ENCODE measurements around the gene KCNK5.

Gene KCNK5

DNA sequence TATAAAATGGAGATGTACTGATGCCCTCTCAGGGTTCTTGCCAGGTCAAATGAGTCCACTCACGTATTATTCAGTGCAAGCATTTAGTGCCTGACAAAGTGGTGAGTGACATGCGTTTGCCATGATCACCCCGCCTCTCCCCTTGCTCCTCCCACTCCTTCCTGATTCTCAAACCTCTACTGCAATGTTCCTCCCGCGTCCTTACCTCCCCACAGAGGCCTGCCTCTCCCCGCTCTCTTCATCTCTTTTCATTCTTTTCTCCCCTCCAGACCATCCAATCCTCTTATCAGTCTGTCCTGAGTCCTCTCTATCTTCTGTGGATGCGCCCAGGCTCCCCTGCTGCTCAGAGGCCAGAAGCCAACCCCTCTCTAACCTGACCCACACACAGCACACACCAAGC lies 40.7 kb downstream of the KCNK5 start:
- in situ Hi-C loops (cut with HindIII; ENCODE audit: low pct_ligation_motif_present, low pct_unique_long_range_greater_than_20kb, low sequenced_read_pairs): no loop called here
- DNase-seq: no peak

- in situ Hi-C loops (cut with HindIII; ENCODE audit: low pct_ligation_motif_present, low pct_unique_long_range_greater_than_20kb, low sequenced_read_pairs): no loop called here
- DNase-seq: no peak
Observed at GRCh38 chr6:39188098-39188450, 41.2 kb downstream of the KCNK5 start.

DNA sequence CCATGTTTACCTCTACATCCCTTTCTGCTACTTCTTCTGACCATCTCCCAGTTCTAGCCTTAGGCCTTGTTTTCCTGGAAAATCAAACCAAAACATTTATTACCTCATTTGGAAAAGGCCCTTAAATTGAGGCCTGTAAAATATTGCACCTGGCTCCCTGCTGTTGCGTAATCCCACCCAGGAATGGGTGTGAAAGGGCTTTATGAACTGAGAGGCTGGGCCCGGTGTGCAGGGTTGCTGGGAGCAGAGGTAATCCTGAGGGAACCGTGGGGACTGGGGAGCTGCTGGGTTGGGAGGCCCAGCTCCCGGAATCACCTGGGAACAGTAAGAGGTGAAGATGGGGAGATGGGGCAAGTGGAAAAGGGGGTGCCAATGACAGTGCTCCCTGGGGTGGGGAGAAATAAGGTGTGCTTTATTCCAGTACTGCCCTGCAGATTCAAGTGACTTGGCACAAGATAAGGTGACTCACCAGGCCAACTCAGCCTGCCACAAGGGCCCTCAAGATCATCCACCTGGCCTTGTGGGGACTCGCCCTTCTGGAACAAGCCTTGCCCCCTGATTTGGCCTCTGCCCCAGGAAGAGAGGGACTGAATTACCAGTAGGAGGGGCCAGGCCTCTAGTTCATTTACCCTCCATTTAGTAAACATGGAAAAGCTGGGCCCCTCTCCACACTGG lies 44.2 kb downstream of the KCNK5 start:
- in situ Hi-C loops (cut with HindIII; ENCODE audit: low pct_ligation_motif_present, low pct_unique_long_range_greater_than_20kb, low sequenced_read_pairs): no loop called here
- peak; percentile 7 for DNase-seq

DNA sequence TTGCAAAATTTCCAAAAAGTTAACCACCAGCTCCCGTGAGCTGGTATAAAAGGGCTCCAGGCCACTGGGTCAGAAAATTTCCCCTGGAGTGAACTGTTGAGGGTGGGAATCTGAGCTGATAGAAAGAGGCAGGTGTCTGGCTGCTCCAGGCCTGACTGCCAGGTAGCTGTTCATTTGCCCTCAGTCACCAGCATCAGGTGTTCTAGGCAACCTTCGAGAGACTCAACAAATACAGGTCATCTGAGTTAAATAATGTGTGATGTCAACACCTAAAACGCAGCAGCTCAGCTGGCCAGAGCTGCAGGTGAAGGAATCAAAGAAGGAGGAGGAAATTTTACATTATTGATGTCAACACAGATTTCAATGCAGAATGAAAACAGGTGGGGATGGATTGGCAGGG lies 46.7 kb downstream of the KCNK5 start:
- no peak for DNase-seq
- in situ Hi-C loops (cut with HindIII; ENCODE audit: low pct_ligation_motif_present, low pct_unique_long_range_greater_than_20kb, low sequenced_read_pairs): no loop called here

DNA sequence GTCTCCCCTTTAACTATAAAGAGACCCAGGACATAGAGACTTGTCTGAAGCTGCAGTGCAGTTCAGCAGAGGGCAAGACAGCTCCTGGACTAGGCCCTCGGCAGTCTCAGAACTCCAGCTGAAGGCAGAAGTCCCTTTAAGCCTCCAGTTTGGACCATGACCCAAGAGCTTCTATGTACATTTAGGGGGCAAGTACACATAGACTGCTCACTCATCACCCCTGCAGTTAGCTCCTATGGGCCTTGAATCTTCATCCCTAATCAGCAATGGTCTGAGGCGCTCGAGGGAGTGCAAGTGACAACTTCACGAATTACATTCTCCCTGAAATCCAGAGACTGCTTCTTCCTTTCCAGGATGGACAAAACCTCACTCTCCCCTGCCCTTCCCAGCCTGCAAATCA lies 47.4 kb downstream of the KCNK5 start:
- in situ Hi-C loops (cut with HindIII; ENCODE audit: low pct_ligation_motif_present, low pct_unique_long_range_greater_than_20kb, low sequenced_read_pairs): no loop called here

DNA sequence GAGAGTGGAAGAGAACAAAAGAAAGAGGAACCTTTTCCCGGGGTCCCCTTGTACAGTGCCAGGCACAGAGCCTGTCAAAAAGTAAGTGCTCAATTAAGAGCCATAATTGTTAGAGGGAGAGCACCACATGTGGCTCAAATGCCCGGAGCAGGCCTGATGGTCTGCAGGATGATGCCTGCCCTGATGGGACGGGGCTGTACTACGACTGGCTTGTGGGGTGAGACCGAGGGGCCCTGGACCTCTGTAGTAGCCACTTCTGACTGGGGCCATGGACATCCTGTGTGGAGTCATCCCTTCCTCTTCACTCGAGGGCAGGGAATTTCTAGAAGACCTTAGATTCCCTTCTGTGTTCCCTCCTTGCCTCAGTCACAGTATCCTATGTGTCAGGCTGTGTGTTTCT lies 47.9 kb downstream of the KCNK5 start:
- no peak for DNase-seq
- in situ Hi-C loops (cut with HindIII; ENCODE audit: low pct_ligation_motif_present, low pct_unique_long_range_greater_than_20kb, low sequenced_read_pairs): no loop called here

More for the DNA sequence above, 47.4 kb downstream of the KCNK5 start:
- DNase-seq: no peak

- in situ Hi-C loops (cut with HindIII; ENCODE audit: low pct_ligation_motif_present, low pct_unique_long_range_greater_than_20kb, low sequenced_read_pairs): no loop called here
Observed at GRCh38 chr6:39178804-39179203, 50.5 kb downstream of the KCNK5 start.

GRCh38 chr6:39178235-39178634 lies 51.0 kb downstream of the KCNK5 start:
- in situ Hi-C loops (cut with HindIII; ENCODE audit: low pct_ligation_motif_present, low pct_unique_long_range_greater_than_20kb, low sequenced_read_pairs): no loop called here
- DNase-seq: no peak

More at GRCh38 chr6:39178804-39179203, 50.5 kb downstream of the KCNK5 start:
- DNase-seq: no peak

DNA sequence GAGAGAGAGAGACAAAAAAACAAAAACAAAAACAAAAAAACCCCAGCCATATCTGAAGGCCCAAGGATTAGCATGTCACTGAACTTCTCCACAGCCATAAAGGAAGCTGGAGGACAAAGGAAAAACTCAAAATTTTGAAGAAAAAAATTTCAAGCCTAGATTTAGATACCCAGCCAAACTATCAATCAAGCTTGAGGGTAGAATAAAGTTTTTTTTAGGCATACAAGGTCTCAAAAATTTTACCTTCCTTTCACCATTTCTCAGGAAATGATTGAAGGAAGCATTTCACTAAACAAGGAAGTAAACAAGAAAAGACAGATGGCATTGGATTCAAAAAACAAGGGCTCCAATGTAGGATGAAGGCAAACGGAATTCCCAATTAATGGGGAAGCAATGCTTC lies 52.1 kb downstream of the KCNK5 start:
- no peak for DNase-seq
- in situ Hi-C loops (cut with HindIII; ENCODE audit: low pct_ligation_motif_present, low pct_unique_long_range_greater_than_20kb, low sequenced_read_pairs): no loop called here

DNA sequence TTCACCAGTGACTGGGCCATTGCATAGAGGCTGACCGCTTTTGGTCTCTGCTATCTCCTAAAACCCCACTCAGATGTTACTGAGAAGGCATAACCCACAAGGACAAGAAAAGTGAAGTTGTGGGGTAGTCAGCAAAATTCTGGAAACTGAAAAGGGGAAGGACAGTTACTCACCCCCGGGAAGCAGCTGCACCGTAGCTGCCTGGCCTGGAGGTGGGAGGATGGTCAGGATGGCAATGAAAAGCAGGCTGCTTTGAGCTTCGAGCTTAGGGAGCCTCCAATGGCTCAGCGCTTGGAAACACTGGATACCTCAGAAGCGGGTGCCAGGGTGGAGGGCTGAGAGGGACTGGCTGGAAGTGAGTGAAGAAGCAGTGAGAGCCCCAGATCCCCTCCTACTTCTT lies 56.0 kb downstream of the KCNK5 start:
- in situ Hi-C loops (cut with HindIII; ENCODE audit: low pct_ligation_motif_present, low pct_unique_long_range_greater_than_20kb, low sequenced_read_pairs): no loop called here
- no peak for DNase-seq

- no peak for DNase-seq
- in situ Hi-C loops (cut with HindIII; ENCODE audit: low pct_ligation_motif_present, low pct_unique_long_range_greater_than_20kb, low sequenced_read_pairs): no loop called here
Observed at GRCh38 chr6:39172377-39172757, 56.9 kb downstream of the KCNK5 start.

DNA sequence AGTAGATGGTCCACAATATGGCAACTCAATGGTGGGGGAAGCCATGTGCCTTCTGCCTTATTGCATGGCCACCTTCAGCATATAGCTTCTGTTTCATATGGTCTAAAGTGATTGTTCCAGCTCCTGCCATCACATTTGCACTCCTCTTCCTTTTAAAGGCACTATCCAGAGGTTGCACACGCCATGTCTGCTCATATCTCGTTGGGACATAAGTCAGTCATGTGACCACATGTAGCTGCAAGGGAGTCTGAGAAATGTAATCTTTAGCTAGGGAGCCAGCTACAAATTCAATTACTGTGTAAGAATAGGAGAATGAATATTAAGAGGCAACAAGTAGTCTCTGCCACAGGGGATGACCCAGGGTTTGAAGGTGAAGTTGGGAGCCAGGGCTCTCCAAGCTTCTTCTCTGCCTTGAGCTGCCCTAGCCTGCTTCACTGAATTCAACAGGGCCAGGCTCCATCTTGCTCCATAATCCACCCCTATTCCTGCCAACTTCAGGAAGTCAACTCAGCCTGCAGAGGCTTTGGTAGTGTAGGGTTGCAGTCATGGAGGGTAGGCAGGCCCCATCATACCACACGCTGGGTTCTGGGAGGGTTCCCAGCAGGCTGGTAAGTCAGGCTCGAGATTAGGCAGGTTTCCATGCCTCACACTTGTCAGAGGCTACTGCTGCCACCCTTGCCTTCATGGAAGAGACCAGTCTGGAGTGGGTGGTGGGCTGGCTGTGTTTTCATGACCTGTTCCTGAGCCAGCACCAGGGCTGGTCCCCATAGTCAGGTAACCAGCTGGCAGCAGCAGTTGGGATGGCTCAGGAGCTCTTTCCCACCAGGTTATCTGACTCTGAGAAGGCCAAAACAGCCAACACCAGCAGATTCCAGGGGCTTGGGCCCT lies 57.5 kb downstream of the KCNK5 start:
- DNase-seq: no peak
- in situ Hi-C loops (cut with HindIII; ENCODE audit: low pct_ligation_motif_present, low pct_unique_long_range_greater_than_20kb, low sequenced_read_pairs): no loop called here

- no peak for DNase-seq
Observed at GRCh38 chr6:39170860-39171259, 58.4 kb downstream of the KCNK5 start.

GRCh38 chr6:39170389-39170788 lies 58.9 kb downstream of the KCNK5 start:
- no peak for DNase-seq
- in situ Hi-C loops (cut with HindIII; ENCODE audit: low pct_ligation_motif_present, low pct_unique_long_range_greater_than_20kb, low sequenced_read_pairs): no loop called here

More at GRCh38 chr6:39170860-39171259, 58.4 kb downstream of the KCNK5 start:
- in situ Hi-C loops (cut with HindIII; ENCODE audit: low pct_ligation_motif_present, low pct_unique_long_range_greater_than_20kb, low sequenced_read_pairs): no loop called here

DNA sequence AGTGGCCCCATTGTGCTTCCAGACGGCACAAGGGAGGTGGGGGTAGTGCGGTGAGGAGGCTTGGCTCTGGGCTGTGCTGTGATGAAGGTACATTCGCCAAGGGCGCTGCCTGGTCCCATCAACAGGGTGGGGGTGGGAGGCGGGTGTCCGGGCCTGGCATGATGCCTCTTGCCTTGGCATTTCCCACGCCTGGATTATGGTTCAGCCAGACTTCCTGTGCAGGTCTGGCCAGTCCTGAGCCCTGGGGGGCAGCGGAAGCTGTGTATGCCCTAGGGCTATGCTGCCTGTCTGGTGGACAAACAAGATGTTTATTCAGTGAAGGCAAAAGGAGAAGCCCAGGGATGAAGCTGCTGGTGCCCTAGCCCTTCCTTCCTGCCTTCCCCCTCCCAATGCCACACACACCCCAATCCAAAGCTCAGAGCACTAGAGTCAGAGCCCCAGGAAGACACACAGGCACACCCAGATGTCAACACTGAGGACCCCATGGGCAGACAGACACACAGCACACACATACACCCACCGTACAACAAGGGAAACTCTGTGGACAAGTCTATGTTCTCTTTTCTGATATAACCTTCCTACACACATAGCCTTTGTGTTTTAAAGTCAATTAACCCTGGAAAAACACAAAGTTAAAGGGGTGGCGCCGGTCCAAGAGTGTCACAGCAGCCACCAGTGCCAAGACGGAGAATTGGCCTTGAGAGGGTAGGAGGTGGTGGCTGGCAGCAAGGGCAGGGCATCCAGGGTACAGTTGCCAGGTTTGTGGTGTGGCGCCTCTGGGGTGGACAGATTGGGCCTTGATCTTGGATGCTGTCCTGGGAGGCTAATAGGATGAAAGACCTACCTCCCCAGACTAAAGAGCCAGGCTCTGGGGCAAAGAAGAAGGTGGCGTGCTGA lies 59.6 kb downstream of the KCNK5 start:
- in situ Hi-C loops (cut with HindIII; ENCODE audit: low pct_ligation_motif_present, low pct_unique_long_range_greater_than_20kb, low sequenced_read_pairs): no loop called here
- DNase-seq: no peak

DNA sequence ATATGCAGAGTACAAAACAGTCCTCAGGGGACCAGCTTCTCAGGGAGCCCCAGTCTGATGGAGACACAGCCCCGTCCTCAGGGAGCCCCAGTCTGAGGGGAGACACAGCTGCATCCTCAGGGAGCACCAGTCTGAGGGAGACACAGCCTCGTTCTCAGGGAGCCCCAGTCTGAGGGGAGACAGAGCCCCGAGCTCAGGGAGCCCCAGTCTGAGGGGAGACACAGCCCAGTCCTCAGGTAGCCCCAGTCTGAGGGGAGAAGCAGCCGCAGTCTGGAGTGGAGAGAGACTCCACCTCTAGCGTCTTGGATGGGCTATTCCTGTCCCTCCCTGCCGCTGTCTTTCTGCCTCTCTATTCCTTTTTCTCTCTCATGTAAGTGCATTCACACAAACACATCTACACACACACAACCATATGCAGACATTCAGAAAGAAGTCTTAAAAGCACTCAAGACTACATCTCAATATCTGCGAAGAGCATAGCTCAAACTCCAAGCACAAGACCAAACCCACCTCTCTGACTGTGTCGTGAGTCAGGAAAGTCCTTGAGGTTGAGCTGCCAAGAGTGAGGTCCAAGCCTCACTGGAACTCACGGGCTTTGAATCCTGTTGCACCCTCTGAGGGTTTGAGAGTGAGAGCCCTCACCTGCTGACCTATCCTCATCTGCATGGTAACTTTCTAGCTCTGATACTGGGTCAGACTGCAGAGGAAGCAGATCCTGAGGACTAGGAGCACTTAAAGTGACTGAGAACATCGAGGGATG lies 61.2 kb downstream of the KCNK5 start:
- in situ Hi-C loops (cut with HindIII; ENCODE audit: low pct_ligation_motif_present, low pct_unique_long_range_greater_than_20kb, low sequenced_read_pairs): no loop called here
- DNase-seq: no peak

- DNase-seq: no peak
- in situ Hi-C loops (cut with HindIII; ENCODE audit: low pct_ligation_motif_present, low pct_unique_long_range_greater_than_20kb, low sequenced_read_pairs): no loop called here
Observed at GRCh38 chr6:39167321-39167720, 62.0 kb downstream of the KCNK5 start.

- no peak for DNase-seq
- in situ Hi-C loops (cut with HindIII; ENCODE audit: low pct_ligation_motif_present, low pct_unique_long_range_greater_than_20kb, low sequenced_read_pairs): no loop called here
Observed at GRCh38 chr6:39166912-39167290, 62.4 kb downstream of the KCNK5 start.

Data from ACHN (cell line).